Esophagus squamous epithelium (tissue), 4 donors: Measurements from ENCODE around the gene MTERF4.

Source experiments
- CTCF ChIP-seq, 6 experiments: fragments of 450-650 bp in 4 of 6; fragments of 200-600 bp in 2 of 6; sonication (generic) in 2 of 6; IDR thresholded peaks; one replicate each; pipeline ENCODE4 v1.5.1; 2016 to 2019; ENCODE audit warnings: antibody characterized with exemption in 6 of 6, mild to moderate bottlenecking in 4 of 6, moderate library complexity in 4 of 6
- POLR2A ChIP-seq, 4 donors: fragments of 450-650 bp; IDR thresholded peaks; one replicate each; pipeline ENCODE4 v1.6.1; 2017; ENCODE audit warnings: antibody characterized with exemption in 4 of 4, mild to moderate bottlenecking in 4 of 4, moderate library complexity in 3 of 4

- TF ChIP-seq CTCF (IDR thresholded peaks at IDR 0.05) (no peak), POLR2A (IDR thresholded peaks at IDR 0.05) (no peak)
Measured at GRCh38 chr2:241107031-241107783, 5.1 kb upstream of the MTERF4 start.
